ENCODE data around the gene GRIK3. TPM values are rescaled to one million over a fixed set of nuclear protein-coding genes. Genes with fewer than 3 reads are reported as not detected.

GRIK3 gene
- polyA plus RNA-seq, 2 of the 4 experiments (the other 2 are of a cell fraction), result not detected

- H3K4me2 ChIP-seq, result no peak overlapping the region
- POLR2A ChIA-PET, result no interaction called here
- DNase-seq (ENCODE audit: low read depth in 1 of 2, low spot score in 1 of 2) (no peak), ATAC-seq (no peak), FAIRE-seq (no peak)
- no peak overlapping the region for H3K27ac ChIP-seq
- WGBS (ENCODE audit: missing lambda C conversion rate), result 34% methylated on average over 8 of the region's 8 CpGs
- H3K4me1 ChIP-seq, result no peaks in the 10 kb centered on the region
- no peak overlapping the region for H3K4me3 ChIP-seq
- CTCF ChIA-PET, result no interaction called here
- no peaks in the 10 kb centered on the region for H3K9me3 ChIP-seq
- TF ChIP-seq KDM5A (IDR thresholded peaks at IDR 0.05) (no peak), SREBF2 (IDR thresholded peaks at IDR 0.05) (no peak), USF2 (IDR thresholded peaks at IDR 0.05) (no peak), HOXA7 (CRISPR knock-in tag; IDR thresholded peaks at IDR 0.05) (no peak), HES2 (IDR thresholded peaks at IDR 0.05) (no peak), GATA3 (IDR thresholded peaks at IDR 0.05; ENCODE audit: borderline replicate concordance) (no peak), EHF (CRISPR knock-in tag; IDR thresholded peaks at IDR 0.05) (no peak), NR3C1 (IDR thresholded peaks at IDR 0.05) (no peak), ZNF302 (CRISPR knock-in tag; IDR thresholded peaks at IDR 0.05) (no peak), REST (IDR thresholded peaks at IDR 0.05) (no peak), RFX5 (IDR thresholded peaks at IDR 0.05) (no peak), HOXB5 (CRISPR knock-in tag; IDR thresholded peaks at IDR 0.05) (no peak), ELK1 (IDR thresholded peaks at IDR 0.05; ENCODE audit: low read depth, low read length) (no peak)
These were observed 106.5 kb downstream of the GRIK3 start for GRCh38 chr1:36927826-36928225.

GRCh38 chr1:36925251-36925650, 109.1 kb downstream of the GRIK3 start:
- ChIA-PET CTCF (no interaction called here), POLR2A (no interaction called here)
- ATAC-seq (no peak), DNase-seq (ENCODE audit: low read depth in 1 of 2, low spot score in 1 of 2) (no peak), FAIRE-seq (no peak)
- no peak overlapping the region for H3K27ac ChIP-seq
- no peak overlapping the region for H3K4me2 ChIP-seq
- no peak overlapping the region for H3K4me3 ChIP-seq
- 0% methylated on average over 5 of the region's 7 CpGs for WGBS (ENCODE audit: missing lambda C conversion rate)
- no peaks in the 10 kb centered on the region for H3K4me1 ChIP-seq
- no peaks in the 10 kb centered on the region for H3K9me3 ChIP-seq
- TF ChIP-seq PHF8 (IDR thresholded peaks at IDR 0.05; ENCODE audit: borderline replicate concordance, low read depth) (no peak), SMC3 (IDR thresholded peaks at IDR 0.05) (no peak), RARB (CRISPR knock-in tag; IDR thresholded peaks at IDR 0.05) (no peak), BCL3 (IDR thresholded peaks at IDR 0.05) (no peak), CHD2 (IDR thresholded peaks at IDR 0.05; ENCODE audit: low read length, partially characterized antibody) (no peak), ELK1 (IDR thresholded peaks at IDR 0.05; ENCODE audit: low read depth, low read length) (no peak), USF2 (IDR thresholded peaks at IDR 0.05) (no peak), JUNB (IDR thresholded peaks at IDR 0.05) (no peak), HEYL (CRISPR knock-in tag; IDR thresholded peaks at IDR 0.05) (no peak), MAX (IDR thresholded peaks at IDR 0.05) (no peak), HDAC2 (IDR thresholded peaks at IDR 0.05) (no peak), RFX5 (IDR thresholded peaks at IDR 0.05) (no peak), EHMT2 (IDR thresholded peaks at IDR 0.05; ENCODE audit: low read depth) (no peak), CBX8 (IDR thresholded peaks at IDR 0.05) (no peak), NPAS2 (CRISPR knock-in tag; IDR thresholded peaks at IDR 0.05; ENCODE audit: borderline replicate concordance) (no peak), ESRRA (IDR thresholded peaks at IDR 0.05; ENCODE audit: borderline replicate concordance, low read length) (no peak), TFCP2L1 (CRISPR knock-in tag; IDR thresholded peaks at IDR 0.05) (no peak), EHF (CRISPR knock-in tag; IDR thresholded peaks at IDR 0.05) (no peak)
